ENCODE measurements around the gene TXNDC15.
A peak's percentile ranks its signal among the peaks of the same experiment; 100 is the strongest.
"Not testable (repeated sequence)": the region's sequence is repeated elsewhere in the genome, so short reads cannot be mapped to it uniquely, and the experiment has no call there.

TXNDC15 gene

GRCh38 chr5:134840811-134841210 is 33.4 kb upstream of the TXNDC15 start:
- H3K4me3 ChIP-seq (ENCODE audit: low read length) = no peak overlapping the region
- DNase-seq (ENCODE audit: low read depth) = no peak
- no peak for TF ChIP-seq CTCF (IDR thresholded peaks at IDR 0.05; ENCODE audit: insufficient read depth, low read depth, low read length, missing control alignments)

- no peak overlapping the region for H3K4me3 ChIP-seq (ENCODE audit: low read length)
- TF ChIP-seq CTCF (IDR thresholded peaks at IDR 0.05; ENCODE audit: insufficient read depth, low read depth, low read length, missing control alignments) = no peak
- no peak for DNase-seq (ENCODE audit: low read depth)
Measured at GRCh38 chr5:134844252-134844651, 29.9 kb upstream of the TXNDC15 start.

GRCh38 chr5:134845335-134845851 is 28.8 kb upstream of the TXNDC15 start:
- H3K4me3 ChIP-seq (ENCODE audit: low read length) = peak overlapping the region; percentile 76
- DNase-seq (ENCODE audit: low read depth) = no peak
- TF ChIP-seq CTCF (IDR thresholded peaks at IDR 0.05; ENCODE audit: insufficient read depth, low read depth, low read length, missing control alignments) = no peak

- H3K4me3 ChIP-seq (ENCODE audit: low read length) = peak within 1 kb of the TSS; percentile 76
- DNase-seq (ENCODE audit: low read depth) = peak; percentile 96
- no peak for TF ChIP-seq CTCF (IDR thresholded peaks at IDR 0.05; ENCODE audit: insufficient read depth, low read depth, low read length, missing control alignments)
Measured at GRCh38 chr5:134845852-134846640, 28.1 kb upstream of the TXNDC15 start, which contains the start of gene C5orf24. Gene C5orf24, plus strand, starts transcription at chr5:134845968. Its CDS starts 8,933 bp downstream, at chr5:134854901.

- peak; percentile 33 for DNase-seq (ENCODE audit: low read depth)
Measured at GRCh38 chr5:134846641-134846960, 27.6 kb upstream of the TXNDC15 start.

GRCh38 chr5:134849434-134849933 is 24.7 kb upstream of the TXNDC15 start:
- H3K4me3 ChIP-seq (ENCODE audit: low read length); DNase-seq (ENCODE audit: low read depth): not testable (repeated sequence)

More at GRCh38 chr5:134846641-134846960, 27.6 kb upstream of the TXNDC15 start:
- peak overlapping the region; percentile 76 for H3K4me3 ChIP-seq (ENCODE audit: low read length)
- no peak for TF ChIP-seq CTCF (IDR thresholded peaks at IDR 0.05; ENCODE audit: insufficient read depth, low read depth, low read length, missing control alignments)

- peak; percentile 64 for TF ChIP-seq CTCF (IDR thresholded peaks at IDR 0.05; ENCODE audit: insufficient read depth, low read depth, low read length, missing control alignments)
- no peak overlapping the region for H3K4me3 ChIP-seq (ENCODE audit: low read length)
- peak; percentile 41 for DNase-seq (ENCODE audit: low read depth)
Measured at GRCh38 chr5:134851307-134851923, 22.8 kb upstream of the TXNDC15 start.

GRCh38 chr5:134856465-134856864 is 17.7 kb upstream of the TXNDC15 start:
- DNase-seq (ENCODE audit: low read depth); H3K4me3 ChIP-seq (ENCODE audit: low read length): not testable (repeated sequence)

All from epithelial cell of esophagus (primary cell).